RWPE2 (cell line): ENCODE results near the gene OMG.

Experiments used
- ATAC-seq: fragments of 200-7000 bp; cut with Tn5 transposase; 3 replicates; pipeline ENCODE4 v1.9.1; 2021; ENCODE audit warnings: low read depth
- DNase-seq: peaks from one replicate; pipeline ENCODE4 v3.0.0-alpha.2; 2020; ENCODE audit warnings: low spot score
- H3K27ac ChIP-seq: fragments of 450-650 bp; 2 replicates; pipeline ENCODE4 v1.5.1; 2017; ENCODE audit warnings: mild to moderate bottlenecking; ENCODE audit not compliant: poor library complexity, severe bottlenecking
- H3K27me3 ChIP-seq: fragments of 250-450 bp; sonication (Bioruptor Pico); 2 replicates; pipeline ENCODE4 v1.5.1; 2021; ENCODE audit warnings: mild to moderate bottlenecking, moderate library complexity; ENCODE audit not compliant: insufficient read depth, poor library complexity, severe bottlenecking
- H3K36me3 ChIP-seq: fragments of 250-450 bp; sonication (Bioruptor Pico); 2 replicates; pipeline ENCODE4 v1.5.1; 2020; ENCODE audit warnings: low read depth, mild to moderate bottlenecking, moderate library complexity
- H3K4me1 ChIP-seq: fragments of 250-450 bp; sonication (Bioruptor Pico); 2 replicates; pipeline ENCODE4 v1.5.1; 2021; ENCODE audit warnings: mild to moderate bottlenecking, moderate library complexity; ENCODE audit not compliant: insufficient read depth, poor library complexity, severe bottlenecking
- H3K4me3 ChIP-seq: fragments of 250-450 bp; sonication (Bioruptor Pico); 2 replicates; pipeline ENCODE4 v1.5.1; 2021; ENCODE audit warnings: mild to moderate bottlenecking, moderate library complexity; ENCODE audit not compliant: severe bottlenecking
- H3K9me3 ChIP-seq: fragments of 250-450 bp; sonication (Bioruptor Pico); 2 replicates; pipeline ENCODE4 v1.5.1; 2021; ENCODE audit warnings: mild to moderate bottlenecking, moderate library complexity; ENCODE audit not compliant: severe bottlenecking
- CTCF ChIP-seq: fragments of 450-650 bp; IDR thresholded peaks from one replicate; pipeline ENCODE4 v1.5.1; 2017; ENCODE audit warnings: mild to moderate bottlenecking, moderate library complexity; ENCODE audit not compliant: poor library complexity, severe bottlenecking

The OMG gene

DNA sequence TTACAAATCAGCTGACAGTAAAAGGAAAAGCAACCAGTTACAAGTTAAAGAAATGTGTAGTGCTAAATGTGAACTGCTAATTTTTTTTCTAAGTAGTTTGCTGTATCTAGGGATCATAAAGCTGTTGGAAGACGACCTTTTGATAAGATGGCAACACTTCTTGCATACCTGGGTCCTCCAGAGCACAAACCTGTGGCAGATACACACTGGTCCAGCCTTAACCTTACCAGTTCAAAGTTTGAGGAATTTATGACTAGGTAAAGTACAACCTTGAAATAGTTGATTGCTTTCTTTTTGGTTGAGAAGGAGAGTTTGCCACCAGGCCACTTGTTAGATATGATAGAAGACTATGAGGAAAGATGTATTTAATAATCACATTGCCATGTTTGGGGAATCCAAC is 35.4 kb downstream of the OMG start:
- no peaks in the 10 kb centered on the region for H3K9me3 ChIP-seq
- DNase-seq (no peak), ATAC-seq (no peak)
- no peak for TF ChIP-seq CTCF
- peaks cover 71% of the 10 kb centered on the region for H3K36me3 ChIP-seq
- H3K4me1 ChIP-seq, result peaks cover 5% of the 10 kb centered on the region
- no peak overlapping the region for H3K4me3 ChIP-seq
- no peaks in the 10 kb centered on the region for H3K27me3 ChIP-seq
- no peak overlapping the region for H3K27ac ChIP-seq

- Histone ChIP-seq H3K4me1 (peaks cover 5% of the 10 kb centered on the region), H3K27me3 (no peaks in the 10 kb centered on the region), H3K9me3 (no peaks in the 10 kb centered on the region), H3K27ac (no peak overlapping the region), H3K36me3 (peaks cover 65% of the 10 kb centered on the region), H3K4me3 (no peak overlapping the region)
- TF ChIP-seq CTCF, result no peak
- ATAC-seq (no peak), DNase-seq (no peak)
These were observed 36.9 kb downstream of the OMG start for GRCh38 chr17:31260151-31260550.

DNA sequence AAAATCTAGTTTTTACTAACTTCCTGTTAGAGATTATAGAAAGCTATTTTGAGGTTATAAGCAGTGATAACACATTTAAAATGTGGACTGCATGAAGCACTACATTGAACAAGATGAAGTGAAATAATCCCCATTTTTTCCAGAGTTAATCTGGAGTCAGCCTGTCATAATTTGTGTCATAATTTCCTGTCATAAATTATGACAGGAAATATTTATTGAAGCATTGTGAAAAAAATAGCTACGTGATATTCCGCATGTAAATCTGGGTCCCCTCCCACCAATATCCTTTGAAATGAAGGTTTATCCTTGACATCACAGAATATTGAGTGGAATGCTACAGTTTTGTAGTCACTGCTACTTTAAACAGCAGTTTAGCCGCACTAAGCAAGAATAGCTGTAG is 40.1 kb downstream of the OMG start:
- H3K36me3 ChIP-seq, result peaks cover 65% of the 10 kb centered on the region
- H3K4me1 ChIP-seq, result peaks cover 9% of the 10 kb centered on the region
- no peaks in the 10 kb centered on the region for H3K27me3 ChIP-seq
- TF ChIP-seq CTCF, result no peak
- DNase-seq (no peak), ATAC-seq (no peak)
- no peak overlapping the region for H3K4me3 ChIP-seq
- H3K27ac ChIP-seq, result no peak overlapping the region
- H3K9me3 ChIP-seq, result no peaks in the 10 kb centered on the region

DNA sequence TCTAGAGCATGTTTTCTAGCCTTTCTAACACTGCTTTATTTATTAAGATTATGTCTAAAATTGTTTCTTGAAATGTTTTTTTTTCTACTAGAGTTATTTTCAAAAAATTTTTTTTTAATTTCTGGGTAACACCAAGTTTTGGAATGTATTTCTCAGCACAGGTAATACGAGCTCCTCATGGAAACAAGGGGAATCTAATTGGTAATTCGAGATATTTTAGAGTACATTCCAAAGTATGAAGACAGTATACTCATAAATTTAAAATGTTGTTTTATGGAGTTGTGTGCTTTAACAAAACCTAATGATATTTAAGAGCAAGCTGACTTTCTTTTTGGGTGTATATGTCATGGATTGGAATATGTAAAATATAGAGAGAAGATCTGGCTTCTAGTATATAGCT is 42.4 kb downstream of the OMG start:
- Histone ChIP-seq H3K4me1 (peaks cover 21% of the 10 kb centered on the region), H3K4me3 (no peak overlapping the region), H3K27me3 (no peaks in the 10 kb centered on the region), H3K9me3 (no peaks in the 10 kb centered on the region), H3K36me3 (peaks cover 56% of the 10 kb centered on the region), H3K27ac (peak overlapping the region; percentile 11)
- DNase-seq (no peak), ATAC-seq (peak; percentile 46; the same call in 1 of the 3 replicates)
- TF ChIP-seq CTCF, result no peak

GRCh38 chr17:31252741-31253140 is 44.3 kb downstream of the OMG start:
- Histone ChIP-seq H3K27ac (peak overlapping the region; percentile 9), H3K4me1 (peaks cover 36% of the 10 kb centered on the region), H3K27me3 (no peaks in the 10 kb centered on the region), H3K9me3 (no peaks in the 10 kb centered on the region), H3K4me3 (no peak overlapping the region), H3K36me3 (peaks cover 58% of the 10 kb centered on the region)
- DNase-seq (no peak), ATAC-seq (no peak)
- no peak for TF ChIP-seq CTCF
